Neural cell (in vitro differentiated cells): ENCODE results near the gene VGLL2. TPM values are rescaled to one million over a fixed set of nuclear protein-coding genes. Genes with fewer than 3 reads are reported as not detected.

Experiments
- H2AFZ ChIP-seq: fragments of 200-600, 300-800 bp; sonication (generic), shearing (Covaris generic); 2 replicates; pipeline ENCODE4 v1.6.0; 2014; ENCODE audit warnings: low read depth, mild to moderate bottlenecking, antibody characterized with exemption, low read length, moderate library complexity
- H3F3A ChIP-seq: fragments of 200-600 bp; shearing (Covaris generic); 2 replicates; pipeline ENCODE4 v1.6.1; 2016; ENCODE audit warnings: mild to moderate bottlenecking, moderate library complexity, mixed read lengths, antibody characterized with exemption, low read length; ENCODE audit not compliant: insufficient read depth, poor library complexity, severe bottlenecking
- H3K27ac ChIP-seq: fragments of 200-600, 300-800 bp; sonication (generic), shearing (Covaris generic); 2 replicates; pipeline ENCODE4 v1.5.1; 2014; ENCODE audit warnings: mild to moderate bottlenecking, low read length, moderate library complexity
- H3K27me3 ChIP-seq: fragments of 300-800, 200-600 bp; sonication (generic), shearing (Covaris generic); 2 replicates; pipeline ENCODE4 v1.6.0; 2014; ENCODE audit warnings: mild to moderate bottlenecking, low read depth, low read length, moderate library complexity; ENCODE audit not compliant: insufficient read depth
- H3K36me3 ChIP-seq: fragments of 300-800, 200-600 bp; sonication (generic), shearing (Covaris generic); 2 replicates; pipeline ENCODE4 v1.5.1; 2014; ENCODE audit warnings: mild to moderate bottlenecking, antibody characterized with exemption, low read length, moderate library complexity; ENCODE audit not compliant: insufficient read depth
- H3K4me2 ChIP-seq: fragments of 300-800, 200-600 bp; sonication (generic), shearing (Covaris generic); 2 replicates; pipeline ENCODE4 v1.6.0; 2014; ENCODE audit warnings: mild to moderate bottlenecking, low read length
- H3K4me3 ChIP-seq: fragments of 300-800, 200-600 bp; sonication (generic), shearing (Covaris generic); 2 replicates; pipeline ENCODE4 v1.5.1; 2014; ENCODE audit warnings: mild to moderate bottlenecking, low read length, moderate library complexity
- H3K79me2 ChIP-seq: fragments of 200-600 bp; shearing (Covaris generic); replicated peaks from 2 replicates; pipeline ENCODE4 v1.6.0; 2014; ENCODE audit warnings: mild to moderate bottlenecking, low read length, moderate library complexity; ENCODE audit not compliant: insufficient read depth
- H3K9ac ChIP-seq: fragments of 300-800, 200-600 bp; sonication (generic), shearing (Covaris generic); 2 replicates; pipeline ENCODE4 v1.6.1; 2016; ENCODE audit warnings: mild to moderate bottlenecking, low read length, mixed read lengths
- H3K9me2 ChIP-seq: fragments of 200-600 bp; shearing (Covaris generic); 2 replicates; pipeline ENCODE4 v1.6.1; 2016; ENCODE audit warnings: mild to moderate bottlenecking, low read length, mixed read lengths; ENCODE audit not compliant: insufficient read depth
- H3K9me3 ChIP-seq: fragments of 200-600, 300-800 bp; sonication (generic), shearing (Covaris generic); 2 replicates; pipeline ENCODE4 v1.6.1; 2016; ENCODE audit warnings: mild to moderate bottlenecking, mixed run types, low read length, moderate library complexity, mixed read lengths
- H4K20me1 ChIP-seq: fragments of 200-600 bp; shearing (Covaris generic); 2 replicates; pipeline ENCODE4 v1.6.1; 2016; ENCODE audit warnings: mild to moderate bottlenecking, mixed run types; ENCODE audit not compliant: insufficient read depth
- EP300 ChIP-seq: fragments of 450-650 bp; conservative IDR thresholded peaks from 2 replicates; pipeline ENCODE4 v1.6.1; 2014; ENCODE audit warnings: antibody characterized with exemption, mild to moderate bottlenecking, moderate library complexity; ENCODE audit not compliant: poor library complexity, severe bottlenecking
- EZH2 ChIP-seq: fragments of 200-600, 300-800 bp; shearing (Covaris generic), sonication (generic); IDR thresholded peaks from 2 replicates; pipeline ENCODE4 v1.6.1; 2014; ENCODE audit warnings: antibody characterized with exemption, low read length, borderline replicate concordance, mild to moderate bottlenecking; ENCODE audit not compliant: insufficient read depth, poor library complexity, severe bottlenecking
- MXI1 ChIP-seq: fragments of 450-650 bp; conservative IDR thresholded peaks from 2 replicates; pipeline ENCODE4 v1.6.1; 2014; ENCODE audit warnings: antibody characterized with exemption, mild to moderate bottlenecking; ENCODE audit not compliant: poor library complexity, severe bottlenecking
- POLR2AphosphoS5 ChIP-seq: IDR thresholded peaks from 2 replicates; pipeline ENCODE4 v1.6.1; 2012
- RAD21 ChIP-seq: fragments of 450-650 bp; conservative IDR thresholded peaks from 2 replicates; pipeline ENCODE4 v1.6.1; 2014; ENCODE audit warnings: antibody characterized with exemption, mild to moderate bottlenecking, moderate library complexity
- SMC3 ChIP-seq: fragments of 450-650 bp; conservative IDR thresholded peaks from 2 replicates; pipeline ENCODE4 v1.6.1; 2014; ENCODE audit warnings: antibody characterized with exemption, mild to moderate bottlenecking, moderate library complexity; ENCODE audit not compliant: poor library complexity
- TAF1 ChIP-seq: IDR thresholded peaks from 2 replicates; pipeline ENCODE4 v1.6.1; 2012; ENCODE audit warnings: low read depth
- polyA plus RNA-seq: library from polyadenylated mRNA; depleted of rRNA; stranded (reverse); fragments of >200 nt; gene quantifications from 2 replicates; pipeline ENCODE4 v1.2.3, GENCODE V29; 2014
- TF ChIP-seq, protein P1 (sequence below): fragments of 450-650 bp; IDR thresholded peaks from 2 replicates; pipeline ENCODE4 v1.5.1; 2014; ENCODE audit warnings: antibody characterized with exemption, mild to moderate bottlenecking, moderate library complexity; ENCODE audit not compliant: poor library complexity, severe bottlenecking
- TF ChIP-seq, protein P2 (sequence below): IDR thresholded peaks from 2 replicates; pipeline ENCODE4 v1.6.1; 2012; ENCODE audit warnings: borderline replicate concordance

The VGLL2 gene
- polyA plus RNA-seq, 1 donor from 2014 or later, result not detected

DNA sequence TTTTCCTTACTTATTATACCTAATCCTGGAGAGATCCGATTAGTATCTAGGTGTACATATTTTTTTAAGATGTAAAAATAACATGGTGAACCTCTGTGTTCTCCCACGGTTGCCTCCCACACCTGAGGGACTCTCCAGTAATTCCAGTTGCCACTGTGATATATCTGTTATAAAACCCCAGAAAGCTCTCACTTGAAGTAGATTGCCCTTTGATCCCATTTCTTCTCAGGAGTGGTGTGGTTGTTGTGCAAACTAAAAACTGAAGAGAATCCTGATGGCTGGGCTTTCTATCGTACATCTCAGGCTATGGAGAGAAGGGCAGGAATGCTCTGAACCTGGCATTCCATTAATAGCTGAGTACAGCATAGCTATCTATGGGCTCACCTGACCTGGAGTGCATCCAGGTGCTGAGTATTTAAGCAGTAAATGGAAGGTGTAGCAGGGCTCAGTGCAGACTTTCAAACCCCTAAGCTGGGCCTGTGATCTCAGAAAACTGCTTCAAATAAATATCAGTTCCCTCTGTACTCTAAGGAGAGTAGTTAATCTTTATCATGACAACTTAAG lies 41.0 kb downstream of the VGLL2 start:
- H3F3A ChIP-seq, result no peaks in the 10 kb centered on the region
- H3K79me2 ChIP-seq, result no peaks in the 10 kb centered on the region
- no peaks in the 10 kb centered on the region for H3K9me2 ChIP-seq
- no peak overlapping the region for H2AFZ ChIP-seq
- no peak overlapping the region for H3K9ac ChIP-seq
- H3K4me3 ChIP-seq, result no peak overlapping the region
- H3K9me3 ChIP-seq, result no peaks in the 10 kb centered on the region
- no peak overlapping the region for H3K27ac ChIP-seq
- TF ChIP-seq SMC3 (no peak), RAD21 (no peak), TAF1 (no peak), POLR2AphosphoS5 (no peak), MXI1 (no peak), EZH2 (no peak), EP300 (no peak)
- TF ChIP-seq, protein P1, sequence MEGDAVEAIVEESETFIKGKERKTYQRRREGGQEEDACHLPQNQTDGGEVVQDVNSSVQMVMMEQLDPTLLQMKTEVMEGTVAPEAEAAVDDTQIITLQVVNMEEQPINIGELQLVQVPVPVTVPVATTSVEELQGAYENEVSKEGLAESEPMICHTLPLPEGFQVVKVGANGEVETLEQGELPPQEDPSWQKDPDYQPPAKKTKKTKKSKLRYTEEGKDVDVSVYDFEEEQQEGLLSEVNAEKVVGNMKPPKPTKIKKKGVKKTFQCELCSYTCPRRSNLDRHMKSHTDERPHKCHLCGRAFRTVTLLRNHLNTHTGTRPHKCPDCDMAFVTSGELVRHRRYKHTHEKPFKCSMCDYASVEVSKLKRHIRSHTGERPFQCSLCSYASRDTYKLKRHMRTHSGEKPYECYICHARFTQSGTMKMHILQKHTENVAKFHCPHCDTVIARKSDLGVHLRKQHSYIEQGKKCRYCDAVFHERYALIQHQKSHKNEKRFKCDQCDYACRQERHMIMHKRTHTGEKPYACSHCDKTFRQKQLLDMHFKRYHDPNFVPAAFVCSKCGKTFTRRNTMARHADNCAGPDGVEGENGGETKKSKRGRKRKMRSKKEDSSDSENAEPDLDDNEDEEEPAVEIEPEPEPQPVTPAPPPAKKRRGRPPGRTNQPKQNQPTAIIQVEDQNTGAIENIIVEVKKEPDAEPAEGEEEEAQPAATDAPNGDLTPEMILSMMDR, result no peak
- TF ChIP-seq, protein P2, sequence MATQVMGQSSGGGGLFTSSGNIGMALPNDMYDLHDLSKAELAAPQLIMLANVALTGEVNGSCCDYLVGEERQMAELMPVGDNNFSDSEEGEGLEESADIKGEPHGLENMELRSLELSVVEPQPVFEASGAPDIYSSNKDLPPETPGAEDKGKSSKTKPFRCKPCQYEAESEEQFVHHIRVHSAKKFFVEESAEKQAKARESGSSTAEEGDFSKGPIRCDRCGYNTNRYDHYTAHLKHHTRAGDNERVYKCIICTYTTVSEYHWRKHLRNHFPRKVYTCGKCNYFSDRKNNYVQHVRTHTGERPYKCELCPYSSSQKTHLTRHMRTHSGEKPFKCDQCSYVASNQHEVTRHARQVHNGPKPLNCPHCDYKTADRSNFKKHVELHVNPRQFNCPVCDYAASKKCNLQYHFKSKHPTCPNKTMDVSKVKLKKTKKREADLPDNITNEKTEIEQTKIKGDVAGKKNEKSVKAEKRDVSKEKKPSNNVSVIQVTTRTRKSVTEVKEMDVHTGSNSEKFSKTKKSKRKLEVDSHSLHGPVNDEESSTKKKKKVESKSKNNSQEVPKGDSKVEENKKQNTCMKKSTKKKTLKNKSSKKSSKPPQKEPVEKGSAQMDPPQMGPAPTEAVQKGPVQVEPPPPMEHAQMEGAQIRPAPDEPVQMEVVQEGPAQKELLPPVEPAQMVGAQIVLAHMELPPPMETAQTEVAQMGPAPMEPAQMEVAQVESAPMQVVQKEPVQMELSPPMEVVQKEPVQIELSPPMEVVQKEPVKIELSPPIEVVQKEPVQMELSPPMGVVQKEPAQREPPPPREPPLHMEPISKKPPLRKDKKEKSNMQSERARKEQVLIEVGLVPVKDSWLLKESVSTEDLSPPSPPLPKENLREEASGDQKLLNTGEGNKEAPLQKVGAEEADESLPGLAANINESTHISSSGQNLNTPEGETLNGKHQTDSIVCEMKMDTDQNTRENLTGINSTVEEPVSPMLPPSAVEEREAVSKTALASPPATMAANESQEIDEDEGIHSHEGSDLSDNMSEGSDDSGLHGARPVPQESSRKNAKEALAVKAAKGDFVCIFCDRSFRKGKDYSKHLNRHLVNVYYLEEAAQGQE, result no peak
- H4K20me1 ChIP-seq, result no peaks in the 10 kb centered on the region
- no peaks in the 10 kb centered on the region for H3K36me3 ChIP-seq
- H3K4me2 ChIP-seq, result no peak overlapping the region
- H3K27me3 ChIP-seq, result no peaks in the 10 kb centered on the region

DNA sequence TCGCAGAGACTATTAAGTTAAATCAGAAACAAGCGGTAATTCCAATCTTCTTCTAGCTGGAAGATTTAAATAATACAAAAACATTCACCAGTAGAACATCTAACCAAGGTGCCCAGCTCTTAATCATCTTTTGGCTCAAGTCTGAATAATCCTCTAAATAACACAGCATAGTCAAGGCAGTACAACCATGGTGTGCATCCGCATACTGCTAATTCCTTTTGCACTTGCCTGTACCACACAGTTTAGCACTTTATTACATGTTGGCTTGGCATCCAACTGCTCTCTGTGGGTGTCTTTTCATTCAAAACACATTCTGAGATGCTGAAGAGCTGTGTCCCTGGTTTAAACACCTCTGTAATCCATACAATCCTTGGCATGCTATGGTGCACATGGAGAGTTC lies 42.3 kb downstream of the VGLL2 start:
- H3K4me3 ChIP-seq, result no peak overlapping the region
- H3K27me3 ChIP-seq, result no peaks in the 10 kb centered on the region
- no peaks in the 10 kb centered on the region for H3K9me2 ChIP-seq
- H3K36me3 ChIP-seq, result no peaks in the 10 kb centered on the region
- no peaks in the 10 kb centered on the region for H3K79me2 ChIP-seq
- H4K20me1 ChIP-seq, result no peaks in the 10 kb centered on the region
- H3K4me2 ChIP-seq, result no peak overlapping the region
- TF ChIP-seq, protein P1, result no peak
- TF ChIP-seq MXI1, result no peak
- TF ChIP-seq EZH2, result no peak
- TF ChIP-seq RAD21, result no peak
- TF ChIP-seq EP300, result no peak
- no peak for TF ChIP-seq SMC3
- TF ChIP-seq, protein P2, result no peak
- TF ChIP-seq POLR2AphosphoS5, result no peak
- TF ChIP-seq TAF1, result no peak
- no peak overlapping the region for H2AFZ ChIP-seq
- H3K27ac ChIP-seq, result no peak overlapping the region
- H3K9me3 ChIP-seq, result no peaks in the 10 kb centered on the region
- H3F3A ChIP-seq, result no peaks in the 10 kb centered on the region
- no peak overlapping the region for H3K9ac ChIP-seq
